MM.1S (cell line): ENCODE data around the gene ATAD1.

Source experiments
- EZH2 ChIP-seq: fragments of 300-600 bp; sonication (generic); optimal IDR thresholded peaks from 2 replicates; pipeline ENCODE3; 2017; ENCODE audit warnings: low read depth, mild to moderate bottlenecking, antibody characterized with exemption, low read length, mixed read lengths
- TF ChIP-seq, protein P1 (sequence below): fragments of 300-600 bp; sonication (generic); IDR thresholded peaks from 2 replicates; pipeline ENCODE4 v1.5.1; 2016; ENCODE audit warnings: antibody characterized with exemption, low read length, mixed read lengths

DNA sequence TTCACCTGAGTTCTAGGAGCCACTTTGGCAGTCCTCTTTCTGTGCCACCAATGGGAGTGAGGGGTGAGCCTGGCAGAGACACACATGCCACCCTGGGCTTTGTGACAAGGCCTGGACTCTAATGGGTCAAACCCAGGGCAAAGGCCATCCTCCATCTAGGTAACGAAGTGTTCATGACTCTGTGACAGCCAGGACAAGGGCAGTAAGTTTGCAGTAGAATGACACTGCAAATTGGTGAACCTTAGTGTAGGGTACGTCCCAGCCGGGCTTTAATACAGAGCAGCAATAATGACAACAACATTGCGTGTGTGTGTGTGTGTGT is 115.1 kb downstream of the ATAD1 start:
- TF ChIP-seq, protein P1, sequence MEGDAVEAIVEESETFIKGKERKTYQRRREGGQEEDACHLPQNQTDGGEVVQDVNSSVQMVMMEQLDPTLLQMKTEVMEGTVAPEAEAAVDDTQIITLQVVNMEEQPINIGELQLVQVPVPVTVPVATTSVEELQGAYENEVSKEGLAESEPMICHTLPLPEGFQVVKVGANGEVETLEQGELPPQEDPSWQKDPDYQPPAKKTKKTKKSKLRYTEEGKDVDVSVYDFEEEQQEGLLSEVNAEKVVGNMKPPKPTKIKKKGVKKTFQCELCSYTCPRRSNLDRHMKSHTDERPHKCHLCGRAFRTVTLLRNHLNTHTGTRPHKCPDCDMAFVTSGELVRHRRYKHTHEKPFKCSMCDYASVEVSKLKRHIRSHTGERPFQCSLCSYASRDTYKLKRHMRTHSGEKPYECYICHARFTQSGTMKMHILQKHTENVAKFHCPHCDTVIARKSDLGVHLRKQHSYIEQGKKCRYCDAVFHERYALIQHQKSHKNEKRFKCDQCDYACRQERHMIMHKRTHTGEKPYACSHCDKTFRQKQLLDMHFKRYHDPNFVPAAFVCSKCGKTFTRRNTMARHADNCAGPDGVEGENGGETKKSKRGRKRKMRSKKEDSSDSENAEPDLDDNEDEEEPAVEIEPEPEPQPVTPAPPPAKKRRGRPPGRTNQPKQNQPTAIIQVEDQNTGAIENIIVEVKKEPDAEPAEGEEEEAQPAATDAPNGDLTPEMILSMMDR: no peak
- no peak for TF ChIP-seq EZH2
